Stimulated activated effector memory CD8-positive, alpha-beta T cell treated with anti-CD3 and anti-CD28 coated beads, Interleukin-12 subunit alpha, Interleukin-12 subunit beta, amount 100 ng/mL, for 72 hours (primary cell): ENCODE results near the gene SIGLEC1.

Source experiments
- ATAC-seq: fragments of 150-1000 bp; cut with Tn5 transposase; 2 replicates; pipeline ENCODE4 v1.10.0; 2021
- DNase-seq, 2 donors: peaks; one replicate each; pipeline ENCODE4 v3.0.0; 2021 to 2022; ENCODE audit warnings: low spot score in 2 of 2
- H3K27ac Mint-ChIP-seq: one replicate; pipeline ENCODE4 v1.8.0; 2022; ENCODE audit warnings: mild to moderate bottlenecking, mixed read lengths
- H3K36me3 Mint-ChIP-seq: one replicate; pipeline ENCODE4 v1.8.0; 2022; ENCODE audit warnings: mild to moderate bottlenecking, mixed read lengths
- H3K4me1 Mint-ChIP-seq: one replicate; pipeline ENCODE4 v1.8.0; 2022; ENCODE audit warnings: mixed read lengths
- H3K4me3 Mint-ChIP-seq: one replicate; pipeline ENCODE4 v1.8.0; 2022; ENCODE audit warnings: mild to moderate bottlenecking, mixed read lengths
- H3K9me3 Mint-ChIP-seq: one replicate; pipeline ENCODE4 v1.8.0; 2022; ENCODE audit warnings: mixed read lengths

Gene SIGLEC1

GRCh38 chr20:3749689-3750531 lies 37.5 kb upstream of the SIGLEC1 start:
- Mint-ChIP-seq H3K9me3 (no peaks in the 10 kb centered on the region), H3K27ac (no peak overlapping the region), H3K4me3 (no peak overlapping the region), H3K36me3 (peaks cover 10% of the 10 kb centered on the region), H3K4me1 (peaks cover 20% of the 10 kb centered on the region)
- peak; percentile 43 to 70 for DNase-seq
- peak; percentile 58 for ATAC-seq

- Mint-ChIP-seq H3K4me3 (no peak overlapping the region), H3K9me3 (no peaks in the 10 kb centered on the region), H3K4me1 (peaks cover 27% of the 10 kb centered on the region), H3K36me3 (peaks cover 5% of the 10 kb centered on the region), H3K27ac (no peak overlapping the region)
- no peak for DNase-seq
- ATAC-seq, result no peak
These were observed 36.8 kb upstream of the SIGLEC1 start for GRCh38 chr20:3749087-3749688.

- peaks cover 5% of the 10 kb centered on the region for H3K36me3 Mint-ChIP-seq
- DNase-seq (no peak), ATAC-seq (no peak)
These were observed 35.7 kb upstream of the SIGLEC1 start for GRCh38 chr20:3748073-3748472.

GRCh38 chr20:3747471-3747870 lies 35.1 kb upstream of the SIGLEC1 start:
- no peak overlapping the region for H3K4me3 Mint-ChIP-seq
- peaks cover 5% of the 10 kb centered on the region for H3K36me3 Mint-ChIP-seq
- DNase-seq (no peak), ATAC-seq (no peak)
- no peaks in the 10 kb centered on the region for H3K9me3 Mint-ChIP-seq
- peaks cover 25% of the 10 kb centered on the region for H3K4me1 Mint-ChIP-seq
- no peak overlapping the region for H3K27ac Mint-ChIP-seq

More at GRCh38 chr20:3748073-3748472, 35.7 kb upstream of the SIGLEC1 start:
- peaks cover 28% of the 10 kb centered on the region for H3K4me1 Mint-ChIP-seq
- no peaks in the 10 kb centered on the region for H3K9me3 Mint-ChIP-seq
- H3K27ac Mint-ChIP-seq, result no peak overlapping the region
- no peak overlapping the region for H3K4me3 Mint-ChIP-seq

- DNase-seq, result no peak
- Mint-ChIP-seq H3K4me3 (peak overlapping the region; percentile 69), H3K36me3 (peaks cover 5% of the 10 kb centered on the region), H3K4me1 (peaks cover 19% of the 10 kb centered on the region), H3K9me3 (no peaks in the 10 kb centered on the region), H3K27ac (no peak overlapping the region)
- no peak for ATAC-seq
These were observed 33.3 kb upstream of the SIGLEC1 start for GRCh38 chr20:3745686-3746173.

GRCh38 chr20:3744806-3745685 lies 32.6 kb upstream of the SIGLEC1 start:
- Mint-ChIP-seq H3K4me3 (peak overlapping the region; percentile 69), H3K9me3 (no peaks in the 10 kb centered on the region), H3K4me1 (peaks cover 19% of the 10 kb centered on the region), H3K27ac (peak overlapping the region; percentile 29), H3K36me3 (peaks cover 5% of the 10 kb centered on the region)
- ATAC-seq (peak; percentile 67), DNase-seq (peak; percentile 49 to 71)

- H3K4me3 Mint-ChIP-seq, result peak overlapping the region; percentile 69
- H3K27ac Mint-ChIP-seq, result no peak overlapping the region
- peaks cover 19% of the 10 kb centered on the region for H3K4me1 Mint-ChIP-seq
- no peaks in the 10 kb centered on the region for H3K9me3 Mint-ChIP-seq
- ATAC-seq (no peak), DNase-seq (no peak)
- peaks cover 5% of the 10 kb centered on the region for H3K36me3 Mint-ChIP-seq
These were observed 31.6 kb upstream of the SIGLEC1 start for GRCh38 chr20:3744037-3744436.

GRCh38 chr20:3743251-3743650 lies 30.9 kb upstream of the SIGLEC1 start:
- no peaks in the 10 kb centered on the region for H3K9me3 Mint-ChIP-seq
- DNase-seq, result no peak
- H3K36me3 Mint-ChIP-seq, result no peaks in the 10 kb centered on the region
- no peak overlapping the region for H3K27ac Mint-ChIP-seq
- H3K4me3 Mint-ChIP-seq, result no peak overlapping the region
- H3K4me1 Mint-ChIP-seq, result peaks cover 19% of the 10 kb centered on the region
- ATAC-seq, result no peak

- H3K9me3 Mint-ChIP-seq, result no peaks in the 10 kb centered on the region
- no peaks in the 10 kb centered on the region for H3K36me3 Mint-ChIP-seq
- DNase-seq (no peak), ATAC-seq (no peak)
- H3K4me1 Mint-ChIP-seq, result peaks cover 19% of the 10 kb centered on the region
- H3K27ac Mint-ChIP-seq, result no peak overlapping the region
- H3K4me3 Mint-ChIP-seq, result no peak overlapping the region
These were observed 29.5 kb upstream of the SIGLEC1 start for GRCh38 chr20:3741836-3742458.

- Mint-ChIP-seq H3K9me3 (no peaks in the 10 kb centered on the region), H3K27ac (no peak overlapping the region), H3K4me1 (peaks cover 16% of the 10 kb centered on the region), H3K4me3 (no peak overlapping the region), H3K36me3 (no peaks in the 10 kb centered on the region)
- DNase-seq (no peak), ATAC-seq (no peak)
These were observed 28.4 kb upstream of the SIGLEC1 start for GRCh38 chr20:3740615-3741301.

- H3K9me3 Mint-ChIP-seq, result no peaks in the 10 kb centered on the region
- ATAC-seq, result peak; percentile 17
- DNase-seq, result no peak
- H3K4me1 Mint-ChIP-seq, result peaks cover 8% of the 10 kb centered on the region
- H3K27ac Mint-ChIP-seq, result no peak overlapping the region
- no peak overlapping the region for H3K4me3 Mint-ChIP-seq
- H3K36me3 Mint-ChIP-seq, result no peaks in the 10 kb centered on the region
These were observed 27.6 kb upstream of the SIGLEC1 start for GRCh38 chr20:3739926-3740451.

GRCh38 chr20:3739054-3739925 lies 26.9 kb upstream of the SIGLEC1 start:
- ATAC-seq (peak; percentile 9), DNase-seq (no peak)
- Mint-ChIP-seq H3K9me3 (no peaks in the 10 kb centered on the region), H3K4me3 (no peak overlapping the region), H3K36me3 (no peaks in the 10 kb centered on the region), H3K4me1 (peaks cover 1% of the 10 kb centered on the region), H3K27ac (no peak overlapping the region)
